A549 (cell line): ENCODE data around the gene ARHGAP35. TPM values are rescaled to one million over a fixed set of nuclear protein-coding genes. Genes with fewer than 3 reads are reported as not detected.
A peak's percentile ranks its signal among the peaks of the same experiment; 100 is the strongest.

Experiments used
- ATAC-seq, 2 experiments: fragments of 200-7000 bp in 1 of 2; fragments of >200 bp in 1 of 2; cut with Nextera tagmentation in 1 of 2; cut with Tn5 transposase in 1 of 2; 3 replicates each; pipeline versions ENCODE4 v1.8.0 to v1.9.1; 2018 to 2020; ENCODE audit warnings: mild to moderate bottlenecking in 1 of 2, moderate library complexity in 1 of 2
- CTCF ChIA-PET: fragments of 300-600 bp; sonication (Branson Sonifier 250); formaldehyde crosslinking; extraction: SDS; loops from one replicate; lab custom pipeline; 2021; ENCODE audit warnings: antibody characterized with exemption, inconsistent platforms; lab: Yijun Ruan, JAX
- POLR2A ChIA-PET: fragments of 350-600 bp; formaldehyde crosslinking; extraction: SDS; loops from one replicate; lab custom pipeline; 2021; ENCODE audit warnings: antibody characterized with exemption, inconsistent platforms; lab: Yijun Ruan, JAX
- DNase-seq, 2 experiments: peaks; one replicate each; pipeline versions ENCODE4 v3.0.0 to v3.0.0-alpha.2; 2011 to 2016; ENCODE audit warnings: low read depth in 1 of 2, low spot score in 1 of 2
- FAIRE-seq: peaks from 2 replicates; lab custom pipeline; 2011; peaks lifted over from hg19 to GRCh38; lab: Jason Lieb, UNC
- H3K27ac ChIP-seq, 2 experiments: fragments of >200 bp; sonication (Bioruptor Twin); formaldehyde crosslinking; 3 replicates each; pipeline ENCODE4 v1.5.1; 2016 to 2017
- H3K4me1 ChIP-seq: fragments of >200 bp; sonication (Bioruptor Twin); formaldehyde crosslinking; 3 replicates; pipeline ENCODE4 v1.6.1; 2016
- H3K4me2 ChIP-seq: fragments of >200 bp; sonication (Bioruptor Twin); formaldehyde crosslinking; 3 replicates; pipeline ENCODE4 v1.6.1; 2016
- H3K4me3 ChIP-seq: fragments of >200 bp; sonication (Bioruptor Twin); formaldehyde crosslinking; 3 replicates; pipeline ENCODE4 v1.5.1; 2016
- H3K9me3 ChIP-seq: fragments of >200 bp; sonication (Bioruptor Twin); formaldehyde crosslinking; 3 replicates; pipeline ENCODE4 v1.6.1; 2016
- CBX8 ChIP-seq: fragments of 200-600 bp; sonication (generic); IDR thresholded peaks from 2 replicates; pipeline ENCODE4 v1.6.1; 2016
- CTCF ChIP-seq: fragments of >200 bp; sonication (Bioruptor Twin); formaldehyde crosslinking; IDR thresholded peaks from 3 replicates; pipeline ENCODE4 v1.5.1; 2016
- EHF ChIP-seq: fragments of 250-450 bp; sonication (Bioruptor Pico); IDR thresholded peaks from 2 replicates; pipeline ENCODE4 v1.5.0; 2020; ENCODE audit warnings: mild to moderate bottlenecking
- ELK1 ChIP-seq: fragments of 150-350 bp; IDR thresholded peaks from 2 replicates; pipeline ENCODE4 v1.6.1; 2014; ENCODE audit warnings: low read depth, mild to moderate bottlenecking, low read length
- FOSB ChIP-seq: fragments of 250-450 bp; sonication (Bioruptor Pico); IDR thresholded peaks from 2 replicates; pipeline ENCODE4 v1.5.0; 2020; ENCODE audit warnings: mild to moderate bottlenecking, moderate library complexity
- FOSL2 ChIP-seq, 2 experiments: fragments of 450-650 bp in 1 of 2; fragments of >200 bp in 1 of 2; sonication (Bioruptor Twin) in 1 of 2; formaldehyde crosslinking; IDR thresholded peaks; 2 replicates each; pipeline versions ENCODE4 v1.5.0 to v1.6.1; 2016 to 2020; ENCODE audit warnings: mild to moderate bottlenecking in 1 of 2, moderate library complexity in 1 of 2
- HEYL ChIP-seq: fragments of 250-450 bp; sonication (Bioruptor Pico); IDR thresholded peaks from 2 replicates; pipeline ENCODE4 v1.8.0; 2021; ENCODE audit warnings: mild to moderate bottlenecking, moderate library complexity
- HOXA7 ChIP-seq: fragments of 250-450 bp; sonication (Bioruptor Pico); IDR thresholded peaks from 2 replicates; pipeline ENCODE4 v1.5.0; 2020; ENCODE audit warnings: mild to moderate bottlenecking, moderate library complexity
- HOXB5 ChIP-seq: fragments of 250-450 bp; sonication (Bioruptor Pico); IDR thresholded peaks from 2 replicates; pipeline ENCODE4 v1.5.0; 2020; ENCODE audit warnings: mild to moderate bottlenecking, moderate library complexity
- KDM1A ChIP-seq: fragments of 200-600 bp; sonication (generic); IDR thresholded peaks from 2 replicates; pipeline ENCODE4 v1.6.1; 2016; ENCODE audit warnings: low read depth, mild to moderate bottlenecking
- MAFK ChIP-seq: fragments of 450-650 bp; IDR thresholded peaks from 2 replicates; pipeline ENCODE4 v1.6.1; 2014; ENCODE audit not compliant: partially characterized antibody
- PHF8 ChIP-seq: fragments of 200-600 bp; sonication (generic); IDR thresholded peaks from 2 replicates; pipeline ENCODE4 v1.6.1; 2016; ENCODE audit warnings: low read depth, mild to moderate bottlenecking, antibody characterized with exemption, moderate library complexity, borderline replicate concordance
- POLR2AphosphoS2 ChIP-seq: conservative IDR thresholded peaks from 2 replicates; pipeline ENCODE4 v1.6.1; 2012; ENCODE audit warnings: low read length, improper control_type of control experiment, inconsistent platforms
- TFCP2L1 ChIP-seq: fragments of 250-450 bp; sonication (Bioruptor Pico); IDR thresholded peaks from 2 replicates; pipeline ENCODE4 v1.5.0; 2021; ENCODE audit warnings: mild to moderate bottlenecking
- TP53 ChIP-seq: fragments of 250-450 bp; sonication (Bioruptor Pico); IDR thresholded peaks from 2 replicates; pipeline ENCODE4 v1.5.0; 2021; ENCODE audit warnings: mild to moderate bottlenecking, moderate library complexity
- USF2 ChIP-seq: fragments of 450-650 bp; IDR thresholded peaks from 2 replicates; pipeline ENCODE4 v1.6.1; 2014; ENCODE audit warnings: antibody characterized with exemption
- ZC3H11A ChIP-seq: fragments of 450-650 bp; IDR thresholded peaks from 2 replicates; pipeline ENCODE4 v1.6.1; 2014; ENCODE audit warnings: antibody characterized with exemption, mild to moderate bottlenecking
- ZFP36 ChIP-seq: fragments of 450-650 bp; IDR thresholded peaks from 2 replicates; pipeline ENCODE4 v1.6.1; 2014; ENCODE audit warnings: borderline replicate concordance; ENCODE audit not compliant: partially characterized antibody
- WGBS: methylation state at CpG from one replicate; pipeline ENCODE4 v1.1.6; 2017; ENCODE audit errors: missing lambda C conversion rate; 5-methylcytosine and 5-hydroxymethylcytosine counted together
- polyA plus RNA-seq, 4 experiments: library from polyadenylated mRNA; depleted of rRNA in 3 of 4; stranded (reverse); fragments of >200 nt; fragmentation: RNase III in 1 of 4; extraction: RNeasy Plus Mini Kit Qiagen cat#74134 plus additional on column Dnase treatment in 1 of 4; gene quantifications; 2 replicates in 3 of 4; 3 replicates in 1 of 4; pipeline ENCODE4 v1.2.3, GENCODE V29; 2011 to 2017
- TF ChIP-seq, protein P1 (sequence below): IDR thresholded peaks from 2 replicates; pipeline ENCODE4 v1.6.1; 2012
- TF ChIP-seq, protein P2 (sequence below): IDR thresholded peaks from 2 replicates; pipeline ENCODE4 v1.6.1; 2012
- TF ChIP-seq, protein P3 (sequence below): fragments of 250-450 bp; sonication (Bioruptor Pico); IDR thresholded peaks from 2 replicates; pipeline ENCODE4 v1.5.0; 2021; ENCODE audit warnings: mild to moderate bottlenecking, moderate library complexity, borderline replicate concordance
- TF ChIP-seq, protein P4 (sequence below): fragments of 250-450 bp; sonication (Bioruptor Pico); IDR thresholded peaks from 2 replicates; pipeline ENCODE4 v1.5.0; 2020; ENCODE audit warnings: low read depth, mild to moderate bottlenecking, moderate library complexity

ARHGAP35 gene
- polyA plus RNA-seq, 2 of the 4 experiments (the other 2 are of a cell fraction) = 33.3 to 48.5 TPM

- H3K27ac ChIP-seq = no peak overlapping the region
- 87% methylated on average over 11 of the region's 11 CpGs for WGBS
- TF ChIP-seq PHF8 (no peak), MAFK (peak; percentile 77)
- DNase-seq (no peak), ATAC-seq (no peak), FAIRE-seq (no peak)
- ChIA-PET POLR2A (interaction anchor here (4.4 kb wide), 1 partner anchor 55 kb away, joined by 51 read pairs; the partner anchor contains the start of gene SLC1A5), CTCF (interaction anchor here (0.6 to 44.5 kb wide), 13 partner anchors 9 to 181 kb away, joined by 3 to 1222 read pairs (median 4); no protein-coding TSS in a partner anchor)
- no peak overlapping the region for H3K4me3 ChIP-seq
- H3K4me2 ChIP-seq = no peak overlapping the region
- H3K4me1 ChIP-seq = peaks cover 18% of the 10 kb centered on the region; the same call in 2 of the 3 replicates
- H3K9me3 ChIP-seq = no peaks in the 10 kb centered on the region
Observed at GRCh38 chr19:46842791-46843190, 18.0 kb upstream of the ARHGAP35 start.

DNA sequence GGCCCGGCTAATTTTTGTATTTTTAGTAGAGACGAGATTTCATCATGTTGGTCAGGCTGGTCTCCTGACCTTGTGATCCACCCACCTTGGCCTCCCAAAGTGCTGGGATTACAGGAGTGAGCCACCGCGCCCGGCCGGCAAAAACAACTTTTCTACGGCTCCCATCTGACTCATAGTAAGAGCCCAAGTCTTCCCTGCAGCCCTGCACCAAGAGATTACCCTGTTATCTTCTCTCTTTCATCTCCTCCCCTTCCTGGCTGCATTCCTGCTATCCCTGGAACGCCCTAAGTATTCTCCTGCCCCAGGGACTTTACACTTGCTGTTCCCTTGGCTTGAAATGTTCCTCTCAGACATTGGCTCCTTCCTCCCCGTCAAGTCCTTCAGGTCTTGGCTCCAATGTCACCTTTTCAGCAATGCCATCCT is 16.7 kb upstream of the ARHGAP35 start:
- CTCF ChIA-PET = interaction anchor here (0.8 to 44.5 kb wide), 9 partner anchors 12 to 169 kb away, joined by 3 to 1222 read pairs (median 7); no protein-coding TSS in a partner anchor
- no peak for ATAC-seq
- no peak for FAIRE-seq
- Histone ChIP-seq H3K27ac (no peak overlapping the region), H3K4me2 (no peak overlapping the region), H3K9me3 (no peaks in the 10 kb centered on the region), H3K4me3 (no peak overlapping the region), H3K4me1 (peaks cover 18% of the 10 kb centered on the region)
- TF ChIP-seq ZFP36 (no peak), HOXA7 (CRISPR knock-in tag) (no peak), HOXB5 (no peak), ELK1 (no peak), USF2 (no peak), EHF (CRISPR knock-in tag) (no peak), FOSL2 (IDR thresholded peaks at IDR 0.05) (no peak), FOSL2 (CRISPR knock-in tag; IDR thresholded peaks at IDR 0.05) (no peak), CBX8 (no peak), TFCP2L1 (no peak), FOSB (CRISPR knock-in tag) (no peak), POLR2AphosphoS2 (no peak), ZC3H11A (no peak), CTCF (no peak), KDM1A (no peak), HEYL (CRISPR knock-in tag) (no peak), TP53 (no peak)
- TF ChIP-seq, protein P1, sequence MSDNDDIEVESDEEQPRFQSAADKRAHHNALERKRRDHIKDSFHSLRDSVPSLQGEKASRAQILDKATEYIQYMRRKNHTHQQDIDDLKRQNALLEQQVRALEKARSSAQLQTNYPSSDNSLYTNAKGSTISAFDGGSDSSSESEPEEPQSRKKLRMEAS = no peak
- TF ChIP-seq, protein P2, sequence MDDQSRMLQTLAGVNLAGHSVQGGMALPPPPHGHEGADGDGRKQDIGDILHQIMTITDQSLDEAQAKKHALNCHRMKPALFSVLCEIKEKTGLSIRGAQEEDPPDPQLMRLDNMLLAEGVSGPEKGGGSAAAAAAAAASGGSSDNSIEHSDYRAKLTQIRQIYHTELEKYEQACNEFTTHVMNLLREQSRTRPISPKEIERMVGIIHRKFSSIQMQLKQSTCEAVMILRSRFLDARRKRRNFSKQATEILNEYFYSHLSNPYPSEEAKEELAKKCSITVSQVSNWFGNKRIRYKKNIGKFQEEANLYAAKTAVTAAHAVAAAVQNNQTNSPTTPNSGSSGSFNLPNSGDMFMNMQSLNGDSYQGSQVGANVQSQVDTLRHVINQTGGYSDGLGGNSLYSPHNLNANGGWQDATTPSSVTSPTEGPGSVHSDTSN = no peak
- TF ChIP-seq, protein P3, sequence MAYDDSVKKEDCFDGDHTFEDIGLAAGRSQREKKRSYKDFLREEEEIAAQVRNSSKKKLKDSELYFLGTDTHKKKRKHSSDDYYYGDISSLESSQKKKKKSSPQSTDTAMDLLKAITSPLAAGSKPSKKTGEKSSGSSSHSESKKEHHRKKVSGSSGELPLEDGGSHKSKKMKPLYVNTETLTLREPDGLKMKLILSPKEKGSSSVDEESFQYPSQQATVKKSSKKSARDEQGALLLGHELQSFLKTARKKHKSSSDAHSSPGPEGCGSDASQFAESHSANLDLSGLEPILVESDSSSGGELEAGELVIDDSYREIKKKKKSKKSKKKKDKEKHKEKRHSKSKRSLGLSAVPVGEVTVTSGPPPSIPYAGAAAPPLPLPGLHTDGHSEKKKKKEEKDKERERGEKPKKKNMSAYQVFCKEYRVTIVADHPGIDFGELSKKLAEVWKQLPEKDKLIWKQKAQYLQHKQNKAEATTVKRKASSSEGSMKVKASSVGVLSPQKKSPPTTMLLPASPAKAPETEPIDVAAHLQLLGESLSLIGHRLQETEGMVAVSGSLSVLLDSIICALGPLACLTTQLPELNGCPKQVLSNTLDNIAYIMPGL = no peak
- TF ChIP-seq, protein P4, sequence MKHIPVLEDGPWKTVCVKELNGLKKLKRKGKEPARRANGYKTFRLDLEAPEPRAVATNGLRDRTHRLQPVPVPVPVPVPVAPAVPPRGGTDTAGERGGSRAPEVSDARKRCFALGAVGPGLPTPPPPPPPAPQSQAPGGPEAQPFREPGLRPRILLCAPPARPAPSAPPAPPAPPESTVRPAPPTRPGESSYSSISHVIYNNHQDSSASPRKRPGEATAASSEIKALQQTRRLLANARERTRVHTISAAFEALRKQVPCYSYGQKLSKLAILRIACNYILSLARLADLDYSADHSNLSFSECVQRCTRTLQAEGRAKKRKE (CRISPR knock-in tag) = no peak
- POLR2A ChIA-PET = interaction anchor here (1.8 kb wide), 1 partner anchor 55 kb away, joined by 4 read pairs; the partner anchor contains the start of gene SLC1A5
- no peak for DNase-seq
- WGBS = 85% methylated on average over 9 of the region's 9 CpGs
